ENCODE measurements around the gene OLFM4. TPM values are rescaled to one million over a fixed set of nuclear protein-coding genes. Genes with fewer than 3 reads are reported as not detected.

Gene OLFM4
- polyA plus RNA-seq, 3 donors = not detected

- no peaks in the 10 kb centered on the region for H3K79me2 ChIP-seq (ENCODE audit: insufficient read depth, low read length)
- no peaks in the 10 kb centered on the region for H4K20me1 ChIP-seq (ENCODE audit: insufficient read depth, low read length)
- H3K4me3 Mint-ChIP-seq = no peak overlapping the region
- H3K4me1 ChIP-seq (ENCODE audit: control insufficient read depth in 1 of 2, insufficient read depth in 2 of 2, low read length in 2 of 2) = no peaks in the 10 kb centered on the region
- no peaks in the 10 kb centered on the region for H3K9me3 ChIP-seq (replicated peaks in 1 of 2; ENCODE audit: control insufficient read depth in 1 of 2, insufficient read depth in 1 of 2, low read length in 2 of 2)
- H3K36me3 Mint-ChIP-seq = no peaks in the 10 kb centered on the region
- no peak overlapping the region for H2AFZ ChIP-seq (ENCODE audit: insufficient read depth, low read depth, low read length, poor library complexity, severe bottlenecking)
- DNase-seq = no peak
- no peak overlapping the region for H3K4me3 ChIP-seq (replicated peaks in 1 of 3; ENCODE audit: low read depth in 2 of 3, low read length in 3 of 3)
- H3K27ac ChIP-seq (ENCODE audit: low read depth in 1 of 2, low read length in 2 of 2) = no peak overlapping the region
- H3K27me3 Mint-ChIP-seq (ENCODE audit: low read depth in 3 of 3) = no peaks in the 10 kb centered on the region
- H3K9me3 Mint-ChIP-seq = no peaks in the 10 kb centered on the region
- TF ChIP-seq, protein P1, sequence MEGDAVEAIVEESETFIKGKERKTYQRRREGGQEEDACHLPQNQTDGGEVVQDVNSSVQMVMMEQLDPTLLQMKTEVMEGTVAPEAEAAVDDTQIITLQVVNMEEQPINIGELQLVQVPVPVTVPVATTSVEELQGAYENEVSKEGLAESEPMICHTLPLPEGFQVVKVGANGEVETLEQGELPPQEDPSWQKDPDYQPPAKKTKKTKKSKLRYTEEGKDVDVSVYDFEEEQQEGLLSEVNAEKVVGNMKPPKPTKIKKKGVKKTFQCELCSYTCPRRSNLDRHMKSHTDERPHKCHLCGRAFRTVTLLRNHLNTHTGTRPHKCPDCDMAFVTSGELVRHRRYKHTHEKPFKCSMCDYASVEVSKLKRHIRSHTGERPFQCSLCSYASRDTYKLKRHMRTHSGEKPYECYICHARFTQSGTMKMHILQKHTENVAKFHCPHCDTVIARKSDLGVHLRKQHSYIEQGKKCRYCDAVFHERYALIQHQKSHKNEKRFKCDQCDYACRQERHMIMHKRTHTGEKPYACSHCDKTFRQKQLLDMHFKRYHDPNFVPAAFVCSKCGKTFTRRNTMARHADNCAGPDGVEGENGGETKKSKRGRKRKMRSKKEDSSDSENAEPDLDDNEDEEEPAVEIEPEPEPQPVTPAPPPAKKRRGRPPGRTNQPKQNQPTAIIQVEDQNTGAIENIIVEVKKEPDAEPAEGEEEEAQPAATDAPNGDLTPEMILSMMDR (IDR thresholded peaks at IDR 0.05) = no peak
- H3K9ac ChIP-seq (ENCODE audit: insufficient read depth, low read length, poor library complexity, severe bottlenecking) = no peak overlapping the region
- no peaks in the 10 kb centered on the region for H3K36me3 ChIP-seq (replicated peaks in 1 of 2; ENCODE audit: control insufficient read depth in 1 of 2, insufficient read depth in 2 of 2, low read length in 2 of 2)
- H3K4me2 ChIP-seq (replicated peaks; ENCODE audit: extremely low read depth, low read length, poor library complexity, severe bottlenecking) = no peak overlapping the region
- intact Hi-C loops (cut with micrococcal nuclease) = no loop called here
- H3K4me1 Mint-ChIP-seq = no peaks in the 10 kb centered on the region
- H3K27ac Mint-ChIP-seq = no peak overlapping the region
- H3K27me3 ChIP-seq (ENCODE audit: control insufficient read depth in 2 of 2, insufficient read depth in 2 of 2, low read length in 2 of 2) = no peaks in the 10 kb centered on the region
- WGBS (ENCODE audit: insufficient coverage) = 73% methylated on average over 2 of the region's 4 CpGs
Observed at GRCh38 chr13:53069800-53070199, 41.2 kb downstream of the OLFM4 start.

- no peaks in the 10 kb centered on the region for H3K27me3 Mint-ChIP-seq (ENCODE audit: low read depth in 3 of 3)
- H3K4me2 ChIP-seq (replicated peaks; ENCODE audit: extremely low read depth, low read length, poor library complexity, severe bottlenecking) = no peak overlapping the region
- DNase-seq = no peak
- no peak overlapping the region for H2AFZ ChIP-seq (ENCODE audit: insufficient read depth, low read depth, low read length, poor library complexity, severe bottlenecking)
- no peaks in the 10 kb centered on the region for H3K36me3 Mint-ChIP-seq
- no peak overlapping the region for H3K27ac ChIP-seq (ENCODE audit: low read depth in 1 of 2, low read length in 2 of 2)
- no peak overlapping the region for H3K4me3 ChIP-seq (replicated peaks in 1 of 3; ENCODE audit: low read depth in 2 of 3, low read length in 3 of 3)
- peaks cover 0 to 6% (median 2%) of the 10 kb centered on the region in 7 donors for H3K9me3 Mint-ChIP-seq
- WGBS (ENCODE audit: insufficient coverage) = no CpG with 5 or more reads among the region's 1 CpG
- H3K4me1 Mint-ChIP-seq = no peaks in the 10 kb centered on the region
- H3K4me1 ChIP-seq (ENCODE audit: control insufficient read depth in 1 of 2, insufficient read depth in 2 of 2, low read length in 2 of 2) = no peaks in the 10 kb centered on the region
- no peaks in the 10 kb centered on the region for H4K20me1 ChIP-seq (ENCODE audit: insufficient read depth, low read length)
- no peaks in the 10 kb centered on the region for H3K36me3 ChIP-seq (replicated peaks in 1 of 2; ENCODE audit: control insufficient read depth in 1 of 2, insufficient read depth in 2 of 2, low read length in 2 of 2)
- no peaks in the 10 kb centered on the region for H3K79me2 ChIP-seq (ENCODE audit: insufficient read depth, low read length)
- no peak overlapping the region for H3K9ac ChIP-seq (ENCODE audit: insufficient read depth, low read length, poor library complexity, severe bottlenecking)
- TF ChIP-seq, protein P1 (IDR thresholded peaks at IDR 0.05) = no peak
- H3K4me3 Mint-ChIP-seq = no peak overlapping the region
- intact Hi-C loops (cut with micrococcal nuclease) = no loop called here
- peaks cover 0 to 3% of the 10 kb centered on the region in 2 donors for H3K9me3 ChIP-seq (replicated peaks in 1 of 2; ENCODE audit: control insufficient read depth in 1 of 2, insufficient read depth in 1 of 2, low read length in 2 of 2)
- no peak overlapping the region for H3K27ac Mint-ChIP-seq
- no peaks in the 10 kb centered on the region for H3K27me3 ChIP-seq (ENCODE audit: control insufficient read depth in 2 of 2, insufficient read depth in 2 of 2, low read length in 2 of 2)
Observed at GRCh38 chr13:53073711-53074110, 45.1 kb downstream of the OLFM4 start.
